ENCODE measurements around the gene ITPR1. TPM values are rescaled to one million over a fixed set of nuclear protein-coding genes. Genes with fewer than 3 reads are reported as not detected.

Gene ITPR1
- total RNA-seq, 1 experiment from 2014 or later = 11.3 TPM

- Histone ChIP-seq H3K9me3 (ENCODE audit: insufficient read depth, low read depth) (no peaks in the 10 kb centered on the region), H3K9me2 (ENCODE audit: insufficient read depth) (no peaks in the 10 kb centered on the region), H3K4me3 (no peak overlapping the region), H3F3A (ENCODE audit: insufficient read depth, low read depth) (no peaks in the 10 kb centered on the region), H3K36me3 (ENCODE audit: low read depth) (no peaks in the 10 kb centered on the region), H3K4me1 (replicated peaks; ENCODE audit: insufficient read depth) (no peaks in the 10 kb centered on the region), H3K79me2 (ENCODE audit: low read depth) (no peaks in the 10 kb centered on the region), H4K20me1 (ENCODE audit: insufficient read depth) (no peaks in the 10 kb centered on the region), H3K27ac (no peak overlapping the region), H3K27me3 (ENCODE audit: insufficient read depth, low read depth) (no peaks in the 10 kb centered on the region), H2AFZ (no peak overlapping the region), H3K4me2 (no peak overlapping the region)
- intact Hi-C loops (cut with micrococcal nuclease; ENCODE audit: unreplicated experiment) = no loop called here
- BruUV-seq (replicated peaks) = no TSS peak
- TF ChIP-seq EZH2 (IDR thresholded peaks at IDR 0.05; ENCODE audit: low read depth) = no peak
- TF ChIP-seq, protein P1, sequence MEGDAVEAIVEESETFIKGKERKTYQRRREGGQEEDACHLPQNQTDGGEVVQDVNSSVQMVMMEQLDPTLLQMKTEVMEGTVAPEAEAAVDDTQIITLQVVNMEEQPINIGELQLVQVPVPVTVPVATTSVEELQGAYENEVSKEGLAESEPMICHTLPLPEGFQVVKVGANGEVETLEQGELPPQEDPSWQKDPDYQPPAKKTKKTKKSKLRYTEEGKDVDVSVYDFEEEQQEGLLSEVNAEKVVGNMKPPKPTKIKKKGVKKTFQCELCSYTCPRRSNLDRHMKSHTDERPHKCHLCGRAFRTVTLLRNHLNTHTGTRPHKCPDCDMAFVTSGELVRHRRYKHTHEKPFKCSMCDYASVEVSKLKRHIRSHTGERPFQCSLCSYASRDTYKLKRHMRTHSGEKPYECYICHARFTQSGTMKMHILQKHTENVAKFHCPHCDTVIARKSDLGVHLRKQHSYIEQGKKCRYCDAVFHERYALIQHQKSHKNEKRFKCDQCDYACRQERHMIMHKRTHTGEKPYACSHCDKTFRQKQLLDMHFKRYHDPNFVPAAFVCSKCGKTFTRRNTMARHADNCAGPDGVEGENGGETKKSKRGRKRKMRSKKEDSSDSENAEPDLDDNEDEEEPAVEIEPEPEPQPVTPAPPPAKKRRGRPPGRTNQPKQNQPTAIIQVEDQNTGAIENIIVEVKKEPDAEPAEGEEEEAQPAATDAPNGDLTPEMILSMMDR (conservative IDR thresholded peaks at IDR 0.05) = no peak
- no peak for DNase-seq
- POLR2A ChIA-PET (ENCODE audit: unreplicated experiment) = no interaction called here
- CTCF ChIA-PET = no interaction called here
Observed at GRCh38 chr3:4599612-4600011, 106.5 kb downstream of the ITPR1 start.

GRCh38 chr3:4600493-4600892 is 107.3 kb downstream of the ITPR1 start:
- no peak overlapping the region for H3K4me2 ChIP-seq
- H3K36me3 ChIP-seq (ENCODE audit: low read depth) = no peaks in the 10 kb centered on the region
- no peaks in the 10 kb centered on the region for H3K79me2 ChIP-seq (ENCODE audit: low read depth)
- H3K9me3 ChIP-seq (ENCODE audit: insufficient read depth, low read depth) = no peaks in the 10 kb centered on the region
- TF ChIP-seq EZH2 (IDR thresholded peaks at IDR 0.05; ENCODE audit: low read depth) = no peak
- TF ChIP-seq, protein P1 (conservative IDR thresholded peaks at IDR 0.05) = no peak
- H3K4me3 ChIP-seq = no peak overlapping the region
- ChIA-PET CTCF (no interaction called here), POLR2A (ENCODE audit: unreplicated experiment) (no interaction called here)
- DNase-seq = no peak
- no peaks in the 10 kb centered on the region for H3K27me3 ChIP-seq (ENCODE audit: insufficient read depth, low read depth)
- H3F3A ChIP-seq (ENCODE audit: insufficient read depth, low read depth) = no peaks in the 10 kb centered on the region
- H3K9me2 ChIP-seq (ENCODE audit: insufficient read depth) = no peaks in the 10 kb centered on the region
- BruUV-seq (replicated peaks) = no TSS peak
- no peak overlapping the region for H3K27ac ChIP-seq
- no peaks in the 10 kb centered on the region for H4K20me1 ChIP-seq (ENCODE audit: insufficient read depth)
- intact Hi-C loops (cut with micrococcal nuclease; ENCODE audit: unreplicated experiment) = no loop called here
- H2AFZ ChIP-seq = no peak overlapping the region
- H3K4me1 ChIP-seq (replicated peaks; ENCODE audit: insufficient read depth) = no peaks in the 10 kb centered on the region

DNA sequence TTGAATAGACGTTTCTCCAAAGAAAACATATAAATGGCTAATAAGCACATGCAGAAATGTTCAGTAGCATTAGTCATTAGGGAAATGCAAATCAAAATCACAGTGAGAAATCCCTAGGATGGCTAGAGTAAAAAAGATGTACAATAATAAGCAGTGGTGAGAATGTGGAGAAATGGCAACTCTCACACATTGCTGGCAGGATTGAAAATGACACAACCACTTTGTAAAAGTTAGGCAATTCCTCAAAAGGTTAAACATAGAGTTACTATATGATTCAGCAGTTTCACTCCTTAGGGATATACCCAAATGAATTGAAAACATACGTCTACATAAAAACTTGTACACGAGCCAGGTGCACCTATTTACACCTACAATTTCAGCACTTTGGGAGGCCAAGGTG is 108.7 kb downstream of the ITPR1 start:
- POLR2A ChIA-PET (ENCODE audit: unreplicated experiment) = no interaction called here
- Histone ChIP-seq H3K27me3 (ENCODE audit: insufficient read depth, low read depth) (no peaks in the 10 kb centered on the region), H3K79me2 (ENCODE audit: low read depth) (no peaks in the 10 kb centered on the region), H3K9me2 (ENCODE audit: insufficient read depth) (no peaks in the 10 kb centered on the region), H2AFZ (no peak overlapping the region), H3K27ac (no peak overlapping the region), H3K9me3 (ENCODE audit: insufficient read depth, low read depth) (no peaks in the 10 kb centered on the region), H3K4me1 (replicated peaks; ENCODE audit: insufficient read depth) (no peaks in the 10 kb centered on the region), H3K36me3 (ENCODE audit: low read depth) (no peaks in the 10 kb centered on the region), H4K20me1 (ENCODE audit: insufficient read depth) (no peaks in the 10 kb centered on the region), H3F3A (ENCODE audit: insufficient read depth, low read depth) (no peaks in the 10 kb centered on the region), H3K4me3 (no peak overlapping the region), H3K4me2 (no peak overlapping the region)
- intact Hi-C loops (cut with micrococcal nuclease; ENCODE audit: unreplicated experiment) = no loop called here
- BruUV-seq (replicated peaks) = no TSS peak
- TF ChIP-seq, protein P1 (conservative IDR thresholded peaks at IDR 0.05) = no peak
- no peak for TF ChIP-seq EZH2 (IDR thresholded peaks at IDR 0.05; ENCODE audit: low read depth)
- CTCF ChIA-PET = no interaction called here
- no peak for DNase-seq

Measured in PC-9 (cell line).